ENCODE results near the gene IGSF3.
"Not testable (repeated sequence)": the region's sequence is repeated elsewhere in the genome, so short reads cannot be mapped to it uniquely, and the experiment has no call there.

- TF ChIP-seq, protein P1, sequence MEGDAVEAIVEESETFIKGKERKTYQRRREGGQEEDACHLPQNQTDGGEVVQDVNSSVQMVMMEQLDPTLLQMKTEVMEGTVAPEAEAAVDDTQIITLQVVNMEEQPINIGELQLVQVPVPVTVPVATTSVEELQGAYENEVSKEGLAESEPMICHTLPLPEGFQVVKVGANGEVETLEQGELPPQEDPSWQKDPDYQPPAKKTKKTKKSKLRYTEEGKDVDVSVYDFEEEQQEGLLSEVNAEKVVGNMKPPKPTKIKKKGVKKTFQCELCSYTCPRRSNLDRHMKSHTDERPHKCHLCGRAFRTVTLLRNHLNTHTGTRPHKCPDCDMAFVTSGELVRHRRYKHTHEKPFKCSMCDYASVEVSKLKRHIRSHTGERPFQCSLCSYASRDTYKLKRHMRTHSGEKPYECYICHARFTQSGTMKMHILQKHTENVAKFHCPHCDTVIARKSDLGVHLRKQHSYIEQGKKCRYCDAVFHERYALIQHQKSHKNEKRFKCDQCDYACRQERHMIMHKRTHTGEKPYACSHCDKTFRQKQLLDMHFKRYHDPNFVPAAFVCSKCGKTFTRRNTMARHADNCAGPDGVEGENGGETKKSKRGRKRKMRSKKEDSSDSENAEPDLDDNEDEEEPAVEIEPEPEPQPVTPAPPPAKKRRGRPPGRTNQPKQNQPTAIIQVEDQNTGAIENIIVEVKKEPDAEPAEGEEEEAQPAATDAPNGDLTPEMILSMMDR (IDR thresholded peaks at IDR 0.05; ENCODE audit: borderline replicate concordance, extremely low read depth, low read length, poor library complexity, severe bottlenecking): not testable (repeated sequence)
- TF ChIP-seq EZH2 (IDR thresholded peaks at IDR 0.05; ENCODE audit: borderline replicate concordance, low read depth, low read length, severe bottlenecking): not testable (repeated sequence)
Measured at GRCh38 chr1:116629441-116629840, 38.1 kb downstream of the IGSF3 start.
